Measurements from ENCODE around the gene ZBTB25.

The ZBTB25 gene

DNA sequence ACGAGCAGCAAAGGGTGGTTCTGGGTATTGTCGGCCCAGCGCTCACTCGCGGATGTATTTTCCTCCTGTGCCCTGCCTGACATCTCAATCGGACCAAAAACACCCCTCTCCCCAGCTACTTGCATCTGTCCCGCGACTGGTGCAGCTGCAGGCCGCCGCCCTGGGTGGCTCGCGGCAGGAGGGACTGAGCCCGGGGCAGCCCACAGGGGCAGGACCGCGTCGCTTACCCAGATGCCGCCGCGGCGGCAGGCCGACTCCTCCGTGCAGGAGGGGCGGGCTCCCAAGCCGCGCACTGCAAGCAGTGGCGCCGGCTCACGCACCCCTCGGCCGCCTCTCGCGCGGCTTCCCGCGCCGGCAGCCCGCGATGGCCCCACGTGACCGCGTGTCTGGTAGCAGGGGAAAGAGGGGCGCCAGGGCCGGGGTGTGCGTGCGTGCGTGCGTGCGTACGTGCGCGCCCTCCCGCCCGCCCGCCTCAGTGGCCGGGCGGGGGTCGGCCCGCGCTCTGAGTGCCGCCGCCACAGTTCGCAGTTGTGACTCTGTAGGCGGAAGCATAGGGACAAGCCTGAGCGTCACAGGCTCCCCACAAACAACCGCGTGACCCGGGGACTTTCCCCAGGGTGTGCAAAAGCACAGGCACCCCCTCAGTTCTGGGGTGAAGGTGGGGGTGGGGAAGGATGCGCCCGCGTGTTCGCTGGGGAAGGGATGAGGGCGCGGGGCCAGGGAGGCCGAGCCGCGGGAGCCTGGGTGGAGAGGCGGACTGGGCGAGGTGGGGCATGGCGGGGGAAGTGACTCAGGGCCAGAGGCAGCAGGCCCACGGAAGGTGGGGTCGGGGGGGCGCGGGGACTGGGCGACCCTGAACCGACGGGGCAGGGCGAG, at the start of gene ZBTB25:
Gene ZBTB25, minus strand, starts transcription at position 405 of the 876 bp plus-strand sequence. CDS start 13,305 bp downstream, outside the sequence.
- Histone ChIP-seq H3K9me3 (ENCODE audit: control insufficient read depth, insufficient read depth, low read length) (no peaks in the 10 kb centered on the region), H3K27me3 (ENCODE audit: control insufficient read depth, insufficient read depth, low read length) (no peaks in the 10 kb centered on the region), H3K4me3 (ENCODE audit: low read length) (peak within 1 kb of the TSS; percentile 78), H3K4me1 (ENCODE audit: control insufficient read depth, insufficient read depth, low read length) (no peaks in the 10 kb centered on the region; the same call in none of the 2 replicates), H3K36me3 (ENCODE audit: control insufficient read depth, insufficient read depth, low read length) (no peaks in the 10 kb centered on the region), H3K27ac (ENCODE audit: low read length) (no peak within 1 kb of the TSS)
- peak; percentile 48 for DNase-seq (ENCODE audit: low read depth, low spot score)
- WGBS (ENCODE audit: insufficient coverage, insufficient read length) = no CpG with 5 or more reads among the region's 87 CpGs

GRCh38 chr14:64550621-64551333, 47.1 kb upstream of the ZBTB25 start:
- Histone ChIP-seq H3K27ac (ENCODE audit: low read length) (no peak overlapping the region), H3K9me3 (ENCODE audit: control insufficient read depth, insufficient read depth, low read length) (no peaks in the 10 kb centered on the region), H3K4me1 (ENCODE audit: control insufficient read depth, insufficient read depth, low read length) (0 out of 2 replicates have a peak, but pooled peaks cover 2% of the 10 kb centered on the region), H3K36me3 (ENCODE audit: control insufficient read depth, insufficient read depth, low read length) (no peaks in the 10 kb centered on the region), H3K4me3 (ENCODE audit: low read length) (no peak overlapping the region), H3K27me3 (ENCODE audit: control insufficient read depth, insufficient read depth, low read length) (no peaks in the 10 kb centered on the region)
- WGBS (ENCODE audit: insufficient coverage, insufficient read length) = 100% methylated on average over 1 of the region's 7 CpGs
- no peak for DNase-seq (ENCODE audit: low read depth, low spot score)

- no CpG with 5 or more reads among the region's 54 CpGs for WGBS (ENCODE audit: insufficient coverage, insufficient read length)
- Histone ChIP-seq H3K9me3 (ENCODE audit: control insufficient read depth, insufficient read depth, low read length) (no peaks in the 10 kb centered on the region), H3K27ac (ENCODE audit: low read length) (no peak within 1 kb of the TSS), H3K36me3 (ENCODE audit: control insufficient read depth, insufficient read depth, low read length) (no peaks in the 10 kb centered on the region), H3K4me3 (ENCODE audit: low read length) (peak within 1 kb of the TSS; percentile 48; the same call in 1 of the 2 replicates), H3K27me3 (ENCODE audit: control insufficient read depth, insufficient read depth, low read length) (no peaks in the 10 kb centered on the region), H3K4me1 (ENCODE audit: control insufficient read depth, insufficient read depth, low read length) (0 out of 2 replicates have a peak, but pooled peaks cover 2% of the 10 kb centered on the region)
- DNase-seq (ENCODE audit: low read depth, low spot score) = no peak
Measured at GRCh38 chr14:64549791-64550620, 46.4 kb upstream of the ZBTB25 start, which contains the start of gene PPP1R36. TSS of gene PPP1R36 (plus strand) at chr14:64549961. CDS start at chr14:64549998, 37 bp downstream.

GRCh38 chr14:64549016-64549415, 45.4 kb upstream of the ZBTB25 start:
- H3K27ac ChIP-seq (ENCODE audit: low read length) = no peak overlapping the region
- no peak overlapping the region for H3K4me3 ChIP-seq (ENCODE audit: low read length)
- 0 out of 2 replicates have a peak, but pooled peaks cover 2% of the 10 kb centered on the region for H3K4me1 ChIP-seq (ENCODE audit: control insufficient read depth, insufficient read depth, low read length)
- DNase-seq (ENCODE audit: low read depth, low spot score) = no peak
- H3K36me3 ChIP-seq (ENCODE audit: control insufficient read depth, insufficient read depth, low read length) = no peaks in the 10 kb centered on the region
- no peaks in the 10 kb centered on the region for H3K9me3 ChIP-seq (ENCODE audit: control insufficient read depth, insufficient read depth, low read length)
- H3K27me3 ChIP-seq (ENCODE audit: control insufficient read depth, insufficient read depth, low read length) = no peaks in the 10 kb centered on the region
- WGBS (ENCODE audit: insufficient coverage, insufficient read length) = no CpG with 5 or more reads among the region's 1 CpG

DNA sequence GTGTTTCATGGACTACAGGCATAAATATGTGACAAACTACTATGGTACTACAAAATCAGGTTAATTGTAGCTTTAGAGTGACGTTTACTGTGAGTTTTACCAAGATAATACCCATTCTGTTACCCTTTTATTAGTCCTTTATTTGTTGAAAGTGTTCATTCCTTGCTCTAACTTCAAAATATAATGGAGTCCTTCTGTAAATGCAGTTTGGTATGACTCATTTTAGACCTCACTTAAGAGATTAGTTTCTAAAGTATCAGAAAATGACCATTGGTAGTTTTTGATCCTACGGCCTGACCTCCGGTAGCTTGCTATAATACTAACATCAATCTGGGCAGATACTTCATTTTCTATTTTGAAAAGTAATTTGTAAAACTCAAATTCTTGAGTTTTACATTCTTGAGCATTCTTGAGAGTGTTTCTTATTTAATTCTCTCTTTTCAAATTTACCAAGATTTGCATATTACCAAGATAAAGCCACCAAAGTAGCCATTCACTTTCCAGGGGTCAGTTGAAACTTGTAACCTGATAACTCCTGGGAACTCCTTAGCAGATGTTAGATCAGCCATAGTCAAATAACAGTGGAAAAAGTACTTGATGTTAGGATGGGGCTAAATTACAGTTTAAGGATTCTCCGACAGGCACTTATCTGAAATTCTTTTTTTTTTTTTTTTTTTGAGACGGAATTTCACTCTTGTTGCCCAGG, 41.1 kb upstream of the ZBTB25 start:
- Histone ChIP-seq H3K4me3 (ENCODE audit: low read length) (no peak overlapping the region), H3K27me3 (ENCODE audit: control insufficient read depth, insufficient read depth, low read length) (no peaks in the 10 kb centered on the region), H3K9me3 (ENCODE audit: control insufficient read depth, insufficient read depth, low read length) (no peaks in the 10 kb centered on the region; the same call in 1 of the 2 replicates), H3K27ac (ENCODE audit: low read length) (no peak overlapping the region), H3K4me1 (ENCODE audit: control insufficient read depth, insufficient read depth, low read length) (peaks cover 3% of the 10 kb centered on the region; the same call in 1 of the 2 replicates), H3K36me3 (ENCODE audit: control insufficient read depth, insufficient read depth, low read length) (peaks cover 5% of the 10 kb centered on the region; the same call in 1 of the 2 replicates)
- no peak for DNase-seq (ENCODE audit: low read depth, low spot score)
- no CpG with 5 or more reads among the region's 5 CpGs for WGBS (ENCODE audit: insufficient coverage, insufficient read length)

GRCh38 chr14:64542836-64543201, 39.2 kb upstream of the ZBTB25 start:
- peaks cover 5% of the 10 kb centered on the region; the same call in 1 of the 2 replicates for H3K36me3 ChIP-seq (ENCODE audit: control insufficient read depth, insufficient read depth, low read length)
- peaks cover 2% of the 10 kb centered on the region; the same call in 1 of the 2 replicates for H3K4me1 ChIP-seq (ENCODE audit: control insufficient read depth, insufficient read depth, low read length)
- no peak for DNase-seq (ENCODE audit: low read depth, low spot score)
- no peaks in the 10 kb centered on the region; the same call in 1 of the 2 replicates for H3K9me3 ChIP-seq (ENCODE audit: control insufficient read depth, insufficient read depth, low read length)
- no peak overlapping the region for H3K27ac ChIP-seq (ENCODE audit: low read length)
- no CpG with 5 or more reads among the region's 4 CpGs for WGBS (ENCODE audit: insufficient coverage, insufficient read length)
- H3K4me3 ChIP-seq (ENCODE audit: low read length) = no peak overlapping the region
- H3K27me3 ChIP-seq (ENCODE audit: control insufficient read depth, insufficient read depth, low read length) = no peaks in the 10 kb centered on the region

DNA sequence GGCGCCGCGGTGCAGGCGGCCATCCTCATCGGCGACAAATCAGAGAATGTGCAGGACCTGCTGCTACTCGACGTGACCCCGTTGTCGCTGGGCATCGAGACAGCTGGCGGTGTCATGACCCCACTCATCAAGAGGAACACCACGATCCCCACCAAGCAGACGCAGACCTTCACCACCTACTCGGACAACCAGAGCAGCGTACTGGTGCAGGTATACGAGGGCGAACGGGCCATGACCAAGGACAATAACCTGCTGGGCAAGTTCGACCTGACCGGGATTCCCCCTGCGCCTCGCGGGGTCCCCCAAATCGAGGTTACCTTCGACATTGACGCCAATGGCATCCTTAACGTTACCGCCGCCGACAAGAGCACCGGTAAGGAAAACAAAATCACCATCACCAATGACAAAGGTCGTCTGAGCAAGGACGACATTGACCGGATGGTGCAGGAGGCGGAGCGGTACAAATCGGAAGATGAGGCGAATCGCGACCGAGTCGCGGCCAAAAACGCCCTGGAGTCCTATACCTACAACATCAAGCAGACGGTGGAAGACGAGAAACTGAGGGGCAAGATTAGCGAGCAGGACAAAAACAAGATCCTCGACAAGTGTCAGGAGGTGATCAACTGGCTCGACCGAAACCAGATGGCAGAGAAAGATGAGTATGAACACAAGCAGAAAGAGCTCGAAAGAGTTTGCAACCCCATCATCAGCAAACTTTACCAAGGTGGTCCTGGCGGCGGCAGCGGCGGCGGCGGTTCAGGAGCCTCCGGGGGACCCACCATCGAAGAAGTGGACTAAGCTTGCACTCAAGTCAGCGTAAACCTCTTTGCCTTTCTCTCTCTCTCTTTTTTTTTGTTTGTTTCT, 38.6 kb upstream of the ZBTB25 start:
- Histone ChIP-seq H3K4me3 (ENCODE audit: low read length) (no peak overlapping the region; the same call in 1 of the 2 replicates), H3K36me3 (ENCODE audit: control insufficient read depth, insufficient read depth, low read length) (peaks cover 5% of the 10 kb centered on the region; the same call in 1 of the 2 replicates), H3K27me3 (ENCODE audit: control insufficient read depth, insufficient read depth, low read length) (no peaks in the 10 kb centered on the region), H3K9me3 (ENCODE audit: control insufficient read depth, insufficient read depth, low read length) (no peaks in the 10 kb centered on the region; the same call in 1 of the 2 replicates), H3K27ac (ENCODE audit: low read length) (no peak overlapping the region), H3K4me1 (ENCODE audit: control insufficient read depth, insufficient read depth, low read length) (peaks cover 2% of the 10 kb centered on the region; the same call in 1 of the 2 replicates)
- no peak for DNase-seq (ENCODE audit: low read depth, low spot score)
- no CpG with 5 or more reads among the region's 61 CpGs for WGBS (ENCODE audit: insufficient coverage, insufficient read length)

- H3K36me3 ChIP-seq (ENCODE audit: control insufficient read depth, insufficient read depth, low read length) = peaks cover 5% of the 10 kb centered on the region; the same call in 1 of the 2 replicates
Measured at GRCh38 chr14:64541261-64541971, 37.8 kb upstream of the ZBTB25 start.

More at GRCh38 chr14:64541261-64541971, 37.8 kb upstream of the ZBTB25 start:
- Histone ChIP-seq H3K27me3 (ENCODE audit: control insufficient read depth, insufficient read depth, low read length) (no peaks in the 10 kb centered on the region), H3K9me3 (ENCODE audit: control insufficient read depth, insufficient read depth, low read length) (no peaks in the 10 kb centered on the region; the same call in 1 of the 2 replicates), H3K4me1 (ENCODE audit: control insufficient read depth, insufficient read depth, low read length) (peaks cover 2% of the 10 kb centered on the region; the same call in 1 of the 2 replicates), H3K4me3 (ENCODE audit: low read length) (no peak overlapping the region), H3K27ac (ENCODE audit: low read length) (no peak overlapping the region)
- no CpG with 5 or more reads among the region's 73 CpGs for WGBS (ENCODE audit: insufficient coverage, insufficient read length)
- no peak for DNase-seq (ENCODE audit: low read depth, low spot score)

Measured in iPS DF 6.9 (cell line).